ENCODE results near the gene SPSB3. TPM values are rescaled to one million over a fixed set of nuclear protein-coding genes. Genes with fewer than 3 reads are reported as not detected.

Gene SPSB3
- polyA plus RNA-seq, 1 experiment = 36.5 TPM

DNA sequence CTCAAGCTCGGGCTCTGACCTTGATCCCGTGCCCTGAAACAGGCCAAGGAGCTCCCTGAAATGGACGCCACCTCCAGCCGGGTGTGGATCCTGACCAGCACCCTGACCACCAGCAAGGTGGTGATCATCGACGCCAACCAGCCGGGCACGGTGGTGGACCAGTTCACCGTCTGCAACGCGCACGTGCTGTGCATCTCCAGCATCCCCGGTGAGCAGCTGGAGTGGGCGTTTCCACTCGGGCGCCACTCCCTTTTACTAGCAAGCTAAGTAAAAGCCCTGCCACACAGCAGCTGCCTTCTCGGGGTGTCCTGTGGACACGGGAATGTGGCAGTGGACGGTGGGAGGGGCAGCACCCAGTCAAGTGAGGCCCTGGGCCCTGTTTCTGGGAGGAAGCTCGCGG is 17.4 kb downstream of the SPSB3 start:
- DNase-seq (ENCODE audit: low read depth) = no peak
- H3K36me3 ChIP-seq (ENCODE audit: control insufficient read depth, insufficient read depth, low read length) = peaks cover 53% of the 10 kb centered on the region
- no peaks in the 10 kb centered on the region for H3K27me3 ChIP-seq (ENCODE audit: control insufficient read depth, insufficient read depth, low read length)
- POLR2A ChIA-PET = no interaction called here
- no peak for TF ChIP-seq CTCF (IDR thresholded peaks at IDR 0.05; ENCODE audit: insufficient read depth, low read depth, low read length)
- no peak overlapping the region for H3K4me3 ChIP-seq (ENCODE audit: low read depth, low read length)
- CTCF ChIA-PET = interaction anchor here (0.6 to 3.8 kb wide), 7 partner anchors 15 to 92 kb away, joined by 3 to 14 read pairs (median 4); partner anchors contain the start of genes MAPK8IP3, NUBP2 and SPSB3

GRCh38 chr16:1763521-1764511 is 18.6 kb downstream of the SPSB3 start:
- H3K4me3 ChIP-seq (ENCODE audit: low read depth, low read length) = no peak overlapping the region
- ChIA-PET POLR2A (no interaction called here), CTCF (interaction anchor here (0.9 to 3.8 kb wide), 7 partner anchors 10 to 58 kb away, joined by 3 to 14 read pairs (median 3); partner anchors contain the start of genes MAPK8IP3, NUBP2 and SPSB3)
- peaks cover 52% of the 10 kb centered on the region for H3K36me3 ChIP-seq (ENCODE audit: control insufficient read depth, insufficient read depth, low read length)
- TF ChIP-seq CTCF (IDR thresholded peaks at IDR 0.05; ENCODE audit: insufficient read depth, low read depth, low read length) = peak; percentile 59
- DNase-seq (ENCODE audit: low read depth) = no peak
- no peaks in the 10 kb centered on the region for H3K27me3 ChIP-seq (ENCODE audit: control insufficient read depth, insufficient read depth, low read length)

DNA sequence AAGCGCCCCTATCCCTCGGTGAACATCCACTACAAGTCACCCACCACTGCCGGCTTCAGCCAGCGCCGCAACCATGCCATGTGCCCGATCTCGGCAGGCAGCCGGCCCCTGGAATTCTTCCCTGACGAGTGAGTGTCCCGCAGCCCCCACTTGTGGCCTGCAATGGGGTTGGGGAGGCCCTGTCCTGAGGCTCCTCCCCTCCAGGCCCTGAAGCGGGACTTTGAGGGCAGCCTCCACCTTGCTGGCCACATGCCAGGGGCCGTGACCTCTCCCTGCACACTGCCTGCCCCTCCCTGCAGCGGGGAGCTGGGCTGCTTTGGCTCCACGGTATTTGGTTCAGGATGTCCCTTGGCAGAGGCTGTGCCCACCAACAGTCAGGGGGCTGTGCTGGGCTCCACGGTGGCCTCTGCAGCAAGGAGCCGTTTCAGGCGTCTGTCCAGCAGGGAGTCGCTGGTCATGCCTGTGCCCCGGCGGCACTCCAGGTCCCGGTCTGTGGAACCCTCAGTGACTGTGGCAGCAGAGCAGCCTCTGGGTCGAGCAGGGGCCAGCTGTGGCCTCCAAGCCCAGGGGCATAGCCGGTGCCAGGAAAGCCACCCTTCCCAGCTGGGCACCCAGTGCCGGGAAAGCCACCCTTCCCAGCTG is 19.4 kb downstream of the SPSB3 start:
- CTCF ChIA-PET = interaction anchor here (1.5 to 3.8 kb wide), 2 partner anchors 10 to 57 kb away, joined by 3 to 14 read pairs; partner anchors contain the start of gene MAPK8IP3
- Histone ChIP-seq H3K4me3 (ENCODE audit: low read depth, low read length) (no peak overlapping the region), H3K36me3 (ENCODE audit: control insufficient read depth, insufficient read depth, low read length) (peaks cover 49% of the 10 kb centered on the region), H3K27me3 (ENCODE audit: control insufficient read depth, insufficient read depth, low read length) (no peaks in the 10 kb centered on the region)
- DNase-seq (ENCODE audit: low read depth) = no peak
- POLR2A ChIA-PET = no interaction called here
- TF ChIP-seq CTCF (IDR thresholded peaks at IDR 0.05; ENCODE audit: insufficient read depth, low read depth, low read length) = no peak

GRCh38 chr16:1762196-1762878 is 20.0 kb downstream of the SPSB3 start:
- ChIA-PET POLR2A (no interaction called here), CTCF (interaction anchor here (1.5 to 3.8 kb wide), 2 partner anchors 10 to 57 kb away, joined by 3 to 14 read pairs; partner anchors contain the start of gene MAPK8IP3)
- H3K4me3 ChIP-seq (ENCODE audit: low read depth, low read length) = no peak overlapping the region
- H3K36me3 ChIP-seq (ENCODE audit: control insufficient read depth, insufficient read depth, low read length) = peaks cover 47% of the 10 kb centered on the region
- no peak for DNase-seq (ENCODE audit: low read depth)
- TF ChIP-seq CTCF (IDR thresholded peaks at IDR 0.05; ENCODE audit: insufficient read depth, low read depth, low read length) = no peak
- no peaks in the 10 kb centered on the region for H3K27me3 ChIP-seq (ENCODE audit: control insufficient read depth, insufficient read depth, low read length)

Data from BJ (cell line).